A549 (cell line): Measurements from ENCODE around the gene KLHL3. TPM values are rescaled to one million over a fixed set of nuclear protein-coding genes. Genes with fewer than 3 reads are reported as not detected.
A peak's percentile ranks its signal among the peaks of the same experiment; 100 is the strongest.

Experiments
- ATAC-seq, 2 experiments: fragments of 200-7000 bp in 1 of 2; fragments of >200 bp in 1 of 2; cut with Nextera tagmentation in 1 of 2; cut with Tn5 transposase in 1 of 2; 3 replicates each; pipeline versions ENCODE4 v1.8.0 to v1.9.1; 2018 to 2020; ENCODE audit warnings: mild to moderate bottlenecking in 1 of 2, moderate library complexity in 1 of 2
- CTCF ChIA-PET: fragments of 300-600 bp; sonication (Branson Sonifier 250); formaldehyde crosslinking; extraction: SDS; loops from one replicate; lab custom pipeline; 2021; ENCODE audit warnings: antibody characterized with exemption, inconsistent platforms; lab: Yijun Ruan, JAX
- POLR2A ChIA-PET: fragments of 350-600 bp; formaldehyde crosslinking; extraction: SDS; loops from one replicate; lab custom pipeline; 2021; ENCODE audit warnings: antibody characterized with exemption, inconsistent platforms; lab: Yijun Ruan, JAX
- DNase-seq, 2 experiments: peaks; one replicate each; pipeline versions ENCODE4 v3.0.0 to v3.0.0-alpha.2; 2011 to 2016; ENCODE audit warnings: low read depth in 1 of 2, low spot score in 1 of 2
- FAIRE-seq: peaks from 2 replicates; lab custom pipeline; 2011; peaks lifted over from hg19 to GRCh38; lab: Jason Lieb, UNC
- H3K27ac ChIP-seq, 2 experiments: fragments of >200 bp; sonication (Bioruptor Twin); formaldehyde crosslinking; 3 replicates each; pipeline ENCODE4 v1.5.1; 2016 to 2017
- H3K4me1 ChIP-seq: fragments of >200 bp; sonication (Bioruptor Twin); formaldehyde crosslinking; 3 replicates; pipeline ENCODE4 v1.6.1; 2016
- H3K4me2 ChIP-seq: fragments of >200 bp; sonication (Bioruptor Twin); formaldehyde crosslinking; 3 replicates; pipeline ENCODE4 v1.6.1; 2016
- H3K4me3 ChIP-seq: fragments of >200 bp; sonication (Bioruptor Twin); formaldehyde crosslinking; 3 replicates; pipeline ENCODE4 v1.5.1; 2016
- H3K9me3 ChIP-seq: fragments of >200 bp; sonication (Bioruptor Twin); formaldehyde crosslinking; 3 replicates; pipeline ENCODE4 v1.6.1; 2016
- CBX8 ChIP-seq: fragments of 200-600 bp; sonication (generic); IDR thresholded peaks from 2 replicates; pipeline ENCODE4 v1.6.1; 2016
- CEBPB ChIP-seq, 2 experiments: fragments of >200 bp in 1 of 2; sonication (Bioruptor Twin) in 1 of 2; formaldehyde crosslinking in 1 of 2; IDR thresholded peaks; 2 replicates each; pipeline ENCODE4 v1.6.1; 2012 to 2016
- CHD2 ChIP-seq: fragments of 150-350 bp; IDR thresholded peaks from 2 replicates; pipeline ENCODE4 v1.6.1; 2014; ENCODE audit warnings: low read length; ENCODE audit not compliant: partially characterized antibody
- CTCF ChIP-seq: fragments of >200 bp; sonication (Bioruptor Twin); formaldehyde crosslinking; IDR thresholded peaks from 3 replicates; pipeline ENCODE4 v1.5.1; 2016
- EHF ChIP-seq: fragments of 250-450 bp; sonication (Bioruptor Pico); IDR thresholded peaks from 2 replicates; pipeline ENCODE4 v1.5.0; 2020; ENCODE audit warnings: mild to moderate bottlenecking
- EHMT2 ChIP-seq: fragments of 200-600 bp; sonication (generic); IDR thresholded peaks from 2 replicates; pipeline ENCODE4 v1.6.1; 2016; ENCODE audit warnings: antibody characterized with exemption, low read depth, mild to moderate bottlenecking, moderate library complexity
- ELK1 ChIP-seq: fragments of 150-350 bp; IDR thresholded peaks from 2 replicates; pipeline ENCODE4 v1.6.1; 2014; ENCODE audit warnings: low read depth, mild to moderate bottlenecking, low read length
- ESRRA ChIP-seq: fragments of 150-350 bp; IDR thresholded peaks from 2 replicates; pipeline ENCODE4 v1.6.1; 2014; ENCODE audit warnings: mild to moderate bottlenecking, low read length, borderline replicate concordance
- FOSB ChIP-seq: fragments of 250-450 bp; sonication (Bioruptor Pico); IDR thresholded peaks from 2 replicates; pipeline ENCODE4 v1.5.0; 2020; ENCODE audit warnings: mild to moderate bottlenecking, moderate library complexity
- FOSL2 ChIP-seq, 2 experiments: fragments of 450-650 bp in 1 of 2; fragments of >200 bp in 1 of 2; sonication (Bioruptor Twin) in 1 of 2; formaldehyde crosslinking; IDR thresholded peaks; 2 replicates each; pipeline versions ENCODE4 v1.5.0 to v1.6.1; 2016 to 2020; ENCODE audit warnings: mild to moderate bottlenecking in 1 of 2, moderate library complexity in 1 of 2
- GATA3 ChIP-seq: IDR thresholded peaks from 2 replicates; pipeline ENCODE4 v1.6.1; 2012; ENCODE audit warnings: borderline replicate concordance
- HOXB13 ChIP-seq: fragments of 250-450 bp; sonication (Bioruptor Pico); IDR thresholded peaks from 2 replicates; pipeline ENCODE4 v1.5.0; 2020; ENCODE audit warnings: low read depth, mild to moderate bottlenecking, moderate library complexity
- JUN ChIP-seq, 2 experiments: fragments of >200 bp; sonication (Bioruptor Twin); formaldehyde crosslinking; IDR thresholded peaks; 2 replicates in 1 of 2; 3 replicates in 1 of 2; pipeline ENCODE4 v1.6.1; 2016 to 2017
- JUNB ChIP-seq: fragments of >200 bp; sonication (Bioruptor Twin); formaldehyde crosslinking; IDR thresholded peaks from 2 replicates; pipeline ENCODE4 v1.6.1; 2016
- KDM1A ChIP-seq: fragments of 200-600 bp; sonication (generic); IDR thresholded peaks from 2 replicates; pipeline ENCODE4 v1.6.1; 2016; ENCODE audit warnings: low read depth, mild to moderate bottlenecking
- NFE2L2 ChIP-seq: fragments of 150-350 bp; conservative IDR thresholded peaks from 2 replicates; pipeline ENCODE4 v1.6.1; 2014; ENCODE audit warnings: low read length
- RAD21 ChIP-seq, 2 experiments: fragments of >200 bp in 1 of 2; sonication (Bioruptor Twin) in 1 of 2; formaldehyde crosslinking in 1 of 2; IDR thresholded peaks in 1 of 2; conservative IDR thresholded peaks in 1 of 2; 2 replicates in 1 of 2; 3 replicates in 1 of 2; pipeline ENCODE4 v1.6.1; 2012 to 2018; ENCODE audit warnings: inconsistent platforms in 1 of 2
- RARB ChIP-seq: fragments of 250-450 bp; sonication (Bioruptor Pico); IDR thresholded peaks from 2 replicates; pipeline ENCODE4 v1.8.0; 2021; ENCODE audit warnings: mild to moderate bottlenecking, moderate library complexity
- REST ChIP-seq: fragments of 200-600 bp; sonication (generic); IDR thresholded peaks from 2 replicates; pipeline ENCODE4 v1.6.1; 2016; ENCODE audit warnings: antibody characterized with exemption, mild to moderate bottlenecking, moderate library complexity
- RFX5 ChIP-seq: fragments of 450-650 bp; IDR thresholded peaks from 2 replicates; pipeline ENCODE4 v1.7.1; 2014; ENCODE audit warnings: antibody characterized with exemption, mild to moderate bottlenecking, moderate library complexity
- RNF2 ChIP-seq: fragments of 200-600 bp; sonication (generic); IDR thresholded peaks from 2 replicates; pipeline ENCODE4 v1.6.1; 2016; ENCODE audit warnings: low read depth, mild to moderate bottlenecking, antibody characterized with exemption, moderate library complexity, borderline replicate concordance
- SMC3 ChIP-seq: fragments of >200 bp; sonication (Bioruptor Twin); formaldehyde crosslinking; IDR thresholded peaks from 3 replicates; pipeline ENCODE4 v1.6.1; 2018; ENCODE audit warnings: inconsistent platforms
- TFCP2L1 ChIP-seq: fragments of 250-450 bp; sonication (Bioruptor Pico); IDR thresholded peaks from 2 replicates; pipeline ENCODE4 v1.5.0; 2021; ENCODE audit warnings: mild to moderate bottlenecking
- ZC3H11A ChIP-seq: fragments of 450-650 bp; IDR thresholded peaks from 2 replicates; pipeline ENCODE4 v1.6.1; 2014; ENCODE audit warnings: antibody characterized with exemption, mild to moderate bottlenecking
- ZFP36 ChIP-seq: fragments of 450-650 bp; IDR thresholded peaks from 2 replicates; pipeline ENCODE4 v1.6.1; 2014; ENCODE audit warnings: borderline replicate concordance; ENCODE audit not compliant: partially characterized antibody
- ZSCAN20 ChIP-seq: fragments of 250-450 bp; sonication (Bioruptor Pico); IDR thresholded peaks from 2 replicates; pipeline ENCODE4 v1.8.0; 2022; ENCODE audit warnings: mild to moderate bottlenecking, moderate library complexity
- WGBS: methylation state at CpG from one replicate; pipeline ENCODE4 v1.1.6; 2017; ENCODE audit errors: missing lambda C conversion rate; 5-methylcytosine and 5-hydroxymethylcytosine counted together
- polyA plus RNA-seq, 4 experiments: library from polyadenylated mRNA; depleted of rRNA in 3 of 4; stranded (reverse); fragments of >200 nt; fragmentation: RNase III in 1 of 4; extraction: RNeasy Plus Mini Kit Qiagen cat#74134 plus additional on column Dnase treatment in 1 of 4; gene quantifications; 2 replicates in 3 of 4; 3 replicates in 1 of 4; pipeline ENCODE4 v1.2.3, GENCODE V29; 2011 to 2017
- TF ChIP-seq, protein P1 (sequence below): fragments of 250-450 bp; sonication (Bioruptor Pico); IDR thresholded peaks from 2 replicates; pipeline ENCODE4 v1.5.0; 2020; ENCODE audit warnings: low read depth, mild to moderate bottlenecking, moderate library complexity
- TF ChIP-seq, protein P2 (sequence below): fragments of 450-650 bp; IDR thresholded peaks from 2 replicates; pipeline ENCODE4 v1.6.1; 2014; ENCODE audit warnings: antibody characterized with exemption

Gene KLHL3
- polyA plus RNA-seq, 2 of the 4 experiments (the other 2 are of a cell fraction): 0.35 to 1.1 TPM

GRCh38 chr5:137660349-137660817, 75.5 kb downstream of the KLHL3 start:
- FAIRE-seq (peak; percentile 49), ATAC-seq (peak; percentile 99), DNase-seq (peak; percentile 65 to 84)
- H3K4me3 ChIP-seq: no peak overlapping the region
- H3K27ac ChIP-seq: no peak overlapping the region
- H3K4me2 ChIP-seq: no peak overlapping the region
- H3K4me1 ChIP-seq: no peaks in the 10 kb centered on the region
- TF ChIP-seq SMC3 (peak; percentile 79), RAD21 (conservative IDR thresholded peaks at IDR 0.05 in 1 of 2, IDR thresholded peaks at IDR 0.05 in 1 of 2) (peak; percentile 69 to 74), FOSB (CRISPR knock-in tag) (no peak), EHMT2 (no peak), CTCF (peak; percentile 86)
- no peaks in the 10 kb centered on the region for H3K9me3 ChIP-seq
- WGBS: 0% methylated on average over 6 of the region's 6 CpGs
- CTCF ChIA-PET: interaction anchor here (0.7 to 5.3 kb wide), 49 partner anchors 10 to 846 kb away, joined by 3 to 84 read pairs (median 5); partner anchors contain the start of genes KLHL3 and NME5
- POLR2A ChIA-PET: interaction anchor here (0.7 to 1.1 kb wide), 2 partner anchors 82 to 91 kb away, joined by 3 read pairs; no protein-coding TSS in a partner anchor

GRCh38 chr5:137659209-137659608, 76.7 kb downstream of the KLHL3 start:
- Histone ChIP-seq H3K4me2 (no peak overlapping the region), H3K4me1 (no peaks in the 10 kb centered on the region), H3K9me3 (no peaks in the 10 kb centered on the region), H3K4me3 (no peak overlapping the region), H3K27ac (no peak overlapping the region)
- FAIRE-seq (no peak), ATAC-seq (no peak), DNase-seq (no peak)
- POLR2A ChIA-PET: no interaction called here
- TF ChIP-seq ZSCAN20 (CRISPR knock-in tag): no peak
- no peak for TF ChIP-seq FOSL2 (IDR thresholded peaks at IDR 0.05)
- TF ChIP-seq FOSL2 (CRISPR knock-in tag; IDR thresholded peaks at IDR 0.05): no peak
- no peak for TF ChIP-seq JUN (IDR thresholded peaks at IDR 0.05)
- TF ChIP-seq JUNB: no peak
- TF ChIP-seq, protein P1, sequence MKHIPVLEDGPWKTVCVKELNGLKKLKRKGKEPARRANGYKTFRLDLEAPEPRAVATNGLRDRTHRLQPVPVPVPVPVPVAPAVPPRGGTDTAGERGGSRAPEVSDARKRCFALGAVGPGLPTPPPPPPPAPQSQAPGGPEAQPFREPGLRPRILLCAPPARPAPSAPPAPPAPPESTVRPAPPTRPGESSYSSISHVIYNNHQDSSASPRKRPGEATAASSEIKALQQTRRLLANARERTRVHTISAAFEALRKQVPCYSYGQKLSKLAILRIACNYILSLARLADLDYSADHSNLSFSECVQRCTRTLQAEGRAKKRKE (CRISPR knock-in tag): no peak
- TF ChIP-seq CEBPB (IDR thresholded peaks at IDR 0.05): no peak
- no peak for TF ChIP-seq GATA3
- TF ChIP-seq, protein P2, sequence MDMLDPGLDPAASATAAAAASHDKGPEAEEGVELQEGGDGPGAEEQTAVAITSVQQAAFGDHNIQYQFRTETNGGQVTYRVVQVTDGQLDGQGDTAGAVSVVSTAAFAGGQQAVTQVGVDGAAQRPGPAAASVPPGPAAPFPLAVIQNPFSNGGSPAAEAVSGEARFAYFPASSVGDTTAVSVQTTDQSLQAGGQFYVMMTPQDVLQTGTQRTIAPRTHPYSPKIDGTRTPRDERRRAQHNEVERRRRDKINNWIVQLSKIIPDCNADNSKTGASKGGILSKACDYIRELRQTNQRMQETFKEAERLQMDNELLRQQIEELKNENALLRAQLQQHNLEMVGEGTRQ: no peak
- TF ChIP-seq TFCP2L1 (CRISPR knock-in tag): no peak
- TF ChIP-seq HOXB13 (CRISPR knock-in tag): no peak
- no peak for TF ChIP-seq RNF2
- no peak for TF ChIP-seq ZC3H11A
- no peak for TF ChIP-seq NFE2L2
- CTCF ChIA-PET: interaction anchor here (0.9 to 5.3 kb wide), 17 partner anchors 9 to 377 kb away, joined by 3 to 84 read pairs (median 7); partner anchors contain the start of gene KLHL3

GRCh38 chr5:137658324-137658723, 77.6 kb downstream of the KLHL3 start:
- Histone ChIP-seq H3K9me3 (no peaks in the 10 kb centered on the region), H3K4me2 (no peak overlapping the region), H3K4me1 (no peaks in the 10 kb centered on the region), H3K27ac (no peak overlapping the region), H3K4me3 (no peak overlapping the region)
- DNase-seq (no peak), ATAC-seq (no peak), FAIRE-seq (no peak)
- ChIA-PET POLR2A (no interaction called here), CTCF (interaction anchor here (0.6 to 5.3 kb wide), 10 partner anchors 12 to 378 kb away, joined by 3 to 84 read pairs (median 9); no protein-coding TSS in a partner anchor)
- 18% methylated on average over 1 of the region's 1 CpG for WGBS
- no peak for TF ChIP-seq CHD2
- TF ChIP-seq RARB (CRISPR knock-in tag): no peak
- no peak for TF ChIP-seq ESRRA
- no peak for TF ChIP-seq EHF
- TF ChIP-seq ELK1: no peak
- no peak for TF ChIP-seq CBX8
- TF ChIP-seq REST: no peak
- TF ChIP-seq RFX5: no peak
- no peak for TF ChIP-seq ZFP36
- no peak for TF ChIP-seq KDM1A
